ENCODE results near the gene TTC7B.

DNA sequence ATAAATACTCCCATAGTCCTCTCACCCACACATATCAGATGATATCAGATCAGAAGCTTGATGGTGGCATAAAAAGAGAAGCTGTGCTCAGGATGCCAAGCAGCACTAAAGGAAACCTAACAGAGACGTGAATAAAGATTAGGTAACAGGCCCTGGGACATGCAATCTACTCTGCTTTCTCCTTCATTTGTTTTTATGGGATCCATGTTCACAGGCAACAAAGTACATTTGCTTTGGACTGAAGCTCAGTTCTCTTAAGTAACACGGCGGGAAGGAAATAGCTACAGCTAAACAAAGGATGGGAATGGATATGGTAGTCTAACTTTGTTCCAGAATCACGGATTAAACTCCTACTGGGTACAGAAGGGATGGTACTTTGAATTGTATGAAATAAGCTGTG, 119.5 kb downstream of the TTC7B start:
- TF ChIP-seq POLR2AphosphoS5 (IDR thresholded peaks at IDR 0.05): no peak
- TF ChIP-seq EP300 (IDR thresholded peaks at IDR 0.05): no peak
- no peak for TF ChIP-seq POLR2A (IDR thresholded peaks at IDR 0.05)
